DOHH2 (cell line): Measurements from ENCODE around the gene ORC5.
"Not testable (repeated sequence)": the region's sequence is repeated elsewhere in the genome, so short reads cannot be mapped to it uniquely, and the experiment has no call there.

Source experiments
- H3F3A ChIP-seq: fragments of 200-600 bp; sonication (generic), shearing (Covaris generic); 2 replicates; pipeline ENCODE4 v1.6.0; 2016; ENCODE audit warnings: antibody characterized with exemption, mild to moderate bottlenecking; ENCODE audit not compliant: control insufficient read depth, insufficient read depth
- H3K27ac ChIP-seq: fragments of 200-600 bp; sonication (generic); 2 replicates; pipeline ENCODE4 v1.5.1; 2014; ENCODE audit warnings: low read depth, mild to moderate bottlenecking, low read length, moderate library complexity
- H3K27me3 ChIP-seq: fragments of 200-600 bp; sonication (generic); 2 replicates; pipeline ENCODE4 v1.6.1; 2014; ENCODE audit warnings: mild to moderate bottlenecking, low read length, mixed read lengths; ENCODE audit not compliant: control insufficient read depth
- H3K36me3 ChIP-seq: fragments of 200-600 bp; sonication (generic); 2 replicates; pipeline ENCODE4 v1.6.1; 2014; ENCODE audit warnings: mild to moderate bottlenecking, low read length, moderate library complexity, mixed read lengths; ENCODE audit not compliant: control insufficient read depth
- H3K4me1 ChIP-seq: fragments of 200-600 bp; sonication (generic); 2 replicates; pipeline ENCODE4 v1.6.1; 2014; ENCODE audit warnings: mild to moderate bottlenecking, low read length, mixed read lengths; ENCODE audit not compliant: control insufficient read depth
- H3K4me2 ChIP-seq: fragments of 200-600 bp; sonication (generic); 2 replicates; pipeline ENCODE4 v1.6.0; 2014; ENCODE audit warnings: mild to moderate bottlenecking, low read length, moderate library complexity
- H3K4me3 ChIP-seq: fragments of 200-600 bp; sonication (generic); 2 replicates; pipeline ENCODE4 v1.5.1; 2014; ENCODE audit warnings: mild to moderate bottlenecking, low read length, mixed read lengths
- H3K79me2 ChIP-seq: fragments of 200-600 bp; sonication (generic); 2 replicates; pipeline ENCODE4 v1.6.1; 2014; ENCODE audit warnings: mild to moderate bottlenecking, low read length, mixed read lengths; ENCODE audit not compliant: control insufficient read depth
- H3K9me2 ChIP-seq: fragments of 200-600 bp; sonication (generic); replicated peaks from 2 replicates; pipeline ENCODE4 v1.6.1; 2014; ENCODE audit warnings: mild to moderate bottlenecking, low read length, mixed read lengths; ENCODE audit not compliant: control insufficient read depth
- H3K9me3 ChIP-seq: fragments of 200-600 bp; sonication (generic); 2 replicates; pipeline ENCODE4 v1.6.1; 2014; ENCODE audit warnings: antibody characterized with exemption, low read length, mixed read lengths; ENCODE audit not compliant: control insufficient read depth, insufficient read depth
- H4K20me1 ChIP-seq: fragments of 200-600 bp; sonication (generic); 2 replicates; pipeline ENCODE4 v1.6.0; 2014; ENCODE audit warnings: low read depth, mild to moderate bottlenecking, antibody characterized with exemption, low read length, moderate library complexity; ENCODE audit not compliant: control insufficient read depth, insufficient read depth
- CTCF ChIP-seq: fragments of 200-600 bp; sonication (generic); IDR thresholded peaks from one replicate; pipeline ENCODE4 v1.5.1; 2014; ENCODE audit warnings: antibody characterized with exemption, mild to moderate bottlenecking, low read depth, low read length; ENCODE audit not compliant: poor library complexity, severe bottlenecking
- EZH2phosphoT487 ChIP-seq: fragments of 200-600 bp; sonication (generic); IDR thresholded peaks from 2 replicates; pipeline ENCODE4 v1.6.1; 2017; ENCODE audit warnings: borderline replicate concordance, mild to moderate bottlenecking, antibody characterized with exemption, low read length, moderate library complexity, mixed read lengths

Gene ORC5

GRCh38 chr7:104185346-104185745, 22.5 kb downstream of the ORC5 start:
- H3K9me3 ChIP-seq = peaks cover 14% of the 10 kb centered on the region; the same call in 1 of the 2 replicates
- H3K27ac ChIP-seq = no peak overlapping the region
- TF ChIP-seq EZH2phosphoT487 = no peak
- TF ChIP-seq CTCF = no peak
- peaks cover 96% of the 10 kb centered on the region for H3K36me3 ChIP-seq
- no peaks in the 10 kb centered on the region for H3K27me3 ChIP-seq
- no peaks in the 10 kb centered on the region for H3K9me2 ChIP-seq
- H3K4me2 ChIP-seq = no peak overlapping the region
- H3F3A ChIP-seq = no peaks in the 10 kb centered on the region; the same call in 1 of the 2 replicates
- no peaks in the 10 kb centered on the region for H3K4me1 ChIP-seq
- H4K20me1 ChIP-seq = no peaks in the 10 kb centered on the region
- H3K4me3 ChIP-seq = no peak overlapping the region
- no peaks in the 10 kb centered on the region; the same call in 1 of the 2 replicates for H3K79me2 ChIP-seq

- TF ChIP-seq EZH2phosphoT487 (no peak), CTCF (no peak)
- Histone ChIP-seq H4K20me1 (no peaks in the 10 kb centered on the region), H3K4me3 (no peak overlapping the region), H3K27me3 (no peaks in the 10 kb centered on the region), H3K4me2 (no peak overlapping the region), H3K27ac (no peak overlapping the region), H3K4me1 (no peaks in the 10 kb centered on the region), H3K9me2 (no peaks in the 10 kb centered on the region), H3K79me2 (no peaks in the 10 kb centered on the region), H3F3A (no peaks in the 10 kb centered on the region; the same call in 1 of the 2 replicates), H3K36me3 (peaks cover 74% of the 10 kb centered on the region), H3K9me3 (peaks cover 26% of the 10 kb centered on the region)
These were observed 28.6 kb downstream of the ORC5 start for GRCh38 chr7:104179178-104179577.

- Histone ChIP-seq H3K9me3 (peaks cover 21% of the 10 kb centered on the region), H3K36me3 (peaks cover 63% of the 10 kb centered on the region)
- H3K27me3 ChIP-seq, H3K79me2 ChIP-seq, H3F3A ChIP-seq, H3K9me2 ChIP-seq, H3K4me1 ChIP-seq, H3K27ac ChIP-seq, H3K4me2 ChIP-seq, H4K20me1 ChIP-seq, H3K4me3 ChIP-seq: not testable (repeated sequence)
These were observed 30.2 kb downstream of the ORC5 start for GRCh38 chr7:104177565-104178083.

- peaks cover 60% of the 10 kb centered on the region for H3K36me3 ChIP-seq
- TF ChIP-seq CTCF (no peak), EZH2phosphoT487 (no peak)
- no peaks in the 10 kb centered on the region for H3K79me2 ChIP-seq
- no peaks in the 10 kb centered on the region; the same call in 1 of the 2 replicates for H3F3A ChIP-seq
- H3K27ac ChIP-seq = no peak overlapping the region
- no peaks in the 10 kb centered on the region for H3K4me1 ChIP-seq
- H3K4me3 ChIP-seq = no peak overlapping the region
- peaks cover 15% of the 10 kb centered on the region for H3K9me3 ChIP-seq
- no peaks in the 10 kb centered on the region for H3K9me2 ChIP-seq
- H3K4me2 ChIP-seq = no peak overlapping the region
- no peaks in the 10 kb centered on the region for H4K20me1 ChIP-seq
- no peaks in the 10 kb centered on the region for H3K27me3 ChIP-seq
These were observed 31.5 kb downstream of the ORC5 start for GRCh38 chr7:104176332-104176731.
